Measurements from ENCODE around the gene PACSIN2. TPM values are rescaled to one million over a fixed set of nuclear protein-coding genes. Genes with fewer than 3 reads are reported as not detected.

The PACSIN2 gene
- total and polyA plus RNA-seq, 2 of the 13 experiments (the other 11 are each of a cell fraction or from before 2014, with no cell fraction given) = 54.1 to 68.8 TPM

GRCh38 chr22:42873356-42873755, 141.6 kb downstream of the PACSIN2 start:
- H3K4me2 ChIP-seq (ENCODE audit: low read depth, low read length) = no peak overlapping the region
- H3K79me2 ChIP-seq (ENCODE audit: insufficient read depth, low read length) = no peaks in the 10 kb centered on the region
- POLR2A ChIA-PET = no interaction called here
- ATAC-seq = no peak
- CTCF ChIA-PET (ENCODE audit: low intra/inter-chr PET ratio, low total read pairs) = no interaction called here
- intact Hi-C loops (cut with micrococcal nuclease; ENCODE audit: unreplicated experiment) = no loop called here
- H3K27ac ChIP-seq (ENCODE audit: extremely low read length, insufficient read depth, low read length) = no peak overlapping the region
- in situ Hi-C loops (cut with HindIII; ENCODE audit: extremely low pct_ligation_motif_present, low pct_unique_long_range_greater_than_20kb) = no loop called here
- no TSS peak for BruUV-seq (replicated peaks)
- no peak for FAIRE-seq
- no peak overlapping the region for H2AFZ ChIP-seq (ENCODE audit: low read length)
- H3K4me3 ChIP-seq (replicated peaks in 1 of 3; ENCODE audit: insufficient read depth in 1 of 3, low read depth in 2 of 3, low read length in 3 of 3) = no peak overlapping the region
- H3K27me3 ChIP-seq (ENCODE audit: control insufficient read depth in 1 of 2, insufficient read depth in 2 of 2, low read length in 2 of 2) = no peaks in the 10 kb centered on the region
- H3K9ac ChIP-seq (ENCODE audit: insufficient read depth, low read depth, low read length) = no peak overlapping the region
- no peak for DNase-seq (ENCODE audit: low spot score)
- H3K36me3 ChIP-seq (replicated peaks in 1 of 2; ENCODE audit: control insufficient read depth in 1 of 2, insufficient read depth in 2 of 2, low read length in 2 of 2) = peaks cover 35 to 83% of the 10 kb centered on the region in 2 experiments
- H4K20me1 ChIP-seq (ENCODE audit: insufficient read depth, low read length) = no peaks in the 10 kb centered on the region
- H3K9me3 ChIP-seq (ENCODE audit: low read length) = no peaks in the 10 kb centered on the region
- H3K4me1 ChIP-seq (ENCODE audit: insufficient read depth, low read length) = no peaks in the 10 kb centered on the region
- TF ChIP-seq GMEB2 (CRISPR knock-in tag; IDR thresholded peaks at IDR 0.05; ENCODE audit: low read depth) (no peak), ARID3A (IDR thresholded peaks at IDR 0.05; ENCODE audit: low read depth, low read length) (no peak), RXRA (CRISPR knock-in tag; IDR thresholded peaks at IDR 0.05) (no peak), YY1 (IDR thresholded peaks at IDR 0.05; ENCODE audit: insufficient read depth, insufficient replicate concordance, low read depth, low read length) (no peak), MBD4 (IDR thresholded peaks at IDR 0.05; ENCODE audit: borderline replicate concordance, low read length) (no peak), NFYB (CRISPR knock-in tag; IDR thresholded peaks at IDR 0.05) (no peak), MTERF4 (CRISPR knock-in tag; IDR thresholded peaks at IDR 0.05) (no peak), ZNF317 (CRISPR knock-in tag; IDR thresholded peaks at IDR 0.05) (no peak), MXD1 (CRISPR knock-in tag; IDR thresholded peaks at IDR 0.05) (no peak), ATF5 (CRISPR knock-in tag; IDR thresholded peaks at IDR 0.05; ENCODE audit: low read depth) (no peak), PBX3 (CRISPR knock-in tag; IDR thresholded peaks at IDR 0.05; ENCODE audit: borderline replicate concordance) (no peak), AKNA (CRISPR knock-in tag; IDR thresholded peaks at IDR 0.05; ENCODE audit: borderline replicate concordance) (no peak), ZNF816 (CRISPR knock-in tag; IDR thresholded peaks at IDR 0.05; ENCODE audit: borderline replicate concordance) (no peak)
